Stimulated activated CD8-positive, alpha-beta memory T cell treated with anti-CD3 and anti-CD28 coated beads, Interleukin-4, amount 100 ng/mL, for 4 hours (primary cell): ENCODE data around the gene NCK2.
"Not testable (repeated sequence)": the region's sequence is repeated elsewhere in the genome, so short reads cannot be mapped to it uniquely, and the experiment has no call there.

Experiments
- DNase-seq, 2 donors: peaks; one replicate each; pipeline ENCODE4 v3.0.0-alpha.2; 2020; ENCODE audit warnings: low read depth in 2 of 2, low spot score in 1 of 2

The NCK2 gene

GRCh38 chr2:105886687-105887086 is 142.0 kb downstream of the NCK2 start:
- no peak for DNase-seq

- DNase-seq: no peak
Observed at GRCh38 chr2:105887256-105887655, 142.5 kb downstream of the NCK2 start.

- DNase-seq: no peak
Observed at GRCh38 chr2:105888625-105889024, 143.9 kb downstream of the NCK2 start.

GRCh38 chr2:105889046-105889445 is 144.3 kb downstream of the NCK2 start:
- no peak for DNase-seq

- DNase-seq: no peak
Observed at GRCh38 chr2:105890111-105890510, 145.4 kb downstream of the NCK2 start.

- DNase-seq: no peak
Observed at GRCh38 chr2:105890856-105891255, 146.1 kb downstream of the NCK2 start.

- DNase-seq: no peak
Observed at GRCh38 chr2:105893011-105893995, 148.6 kb downstream of the NCK2 start.

GRCh38 chr2:105894327-105894944 is 149.7 kb downstream of the NCK2 start:
- DNase-seq: no peak

- no peak for DNase-seq
Observed at GRCh38 chr2:105895990-105896764, 151.5 kb downstream of the NCK2 start.

- DNase-seq: no peak
Observed at GRCh38 chr2:105896765-105897163, 152.1 kb downstream of the NCK2 start.

GRCh38 chr2:105897694-105898093 is 153.0 kb downstream of the NCK2 start:
- not testable (repeated sequence) for DNase-seq

GRCh38 chr2:105903051-105903674 is 158.5 kb downstream of the NCK2 start:
- DNase-seq: no peak

- DNase-seq: no peak
Observed at GRCh38 chr2:105904938-105905337, 160.2 kb downstream of the NCK2 start.

- no peak for DNase-seq
Observed at GRCh38 chr2:105906481-105906880, 161.8 kb downstream of the NCK2 start.

- no peak for DNase-seq
Observed at GRCh38 chr2:105907184-105907583, 162.5 kb downstream of the NCK2 start.

GRCh38 chr2:105909215-105909614 is 164.5 kb downstream of the NCK2 start:
- no peak for DNase-seq

- no peak for DNase-seq
Observed at GRCh38 chr2:105910497-105911238, 166.0 kb downstream of the NCK2 start.

- no peak for DNase-seq
Observed at GRCh38 chr2:105911425-105911824, 166.7 kb downstream of the NCK2 start.

GRCh38 chr2:105912081-105912480 is 167.4 kb downstream of the NCK2 start:
- no peak for DNase-seq

GRCh38 chr2:105915005-105915558 is 170.4 kb downstream of the NCK2 start:
- DNase-seq: no peak
